Mucosa of rectum (tissue), 2 donors: ENCODE data around the gene CPSF4L.

Source experiments
- H3K27ac ChIP-seq, 2 donors: one replicate each; pipeline ENCODE4 v1.7.0; 2013; ENCODE audit warnings: inconsistent platforms in 2 of 2, low read depth in 2 of 2, low read length in 2 of 2
- H3K27me3 ChIP-seq, 2 donors: one replicate each; pipeline ENCODE4 v1.7.0; 2013; ENCODE audit warnings: low read length in 2 of 2; ENCODE audit not compliant: control insufficient read depth in 2 of 2, insufficient read depth in 2 of 2
- H3K36me3 ChIP-seq, 2 donors: one replicate each; pipeline ENCODE4 v1.7.0; 2013; ENCODE audit warnings: low read length in 2 of 2; ENCODE audit not compliant: control insufficient read depth in 2 of 2, insufficient read depth in 2 of 2
- H3K4me1 ChIP-seq, 2 donors: one replicate each; pipeline ENCODE4 v1.7.0; 2013; ENCODE audit warnings: low read length in 2 of 2, mild to moderate bottlenecking in 1 of 2; ENCODE audit not compliant: control insufficient read depth in 2 of 2, insufficient read depth in 2 of 2
- H3K4me3 ChIP-seq, 2 donors: one replicate each; pipeline ENCODE4 v1.7.0; 2013; ENCODE audit warnings: low read length in 2 of 2
- H3K9ac ChIP-seq, 2 donors: one replicate each; pipeline ENCODE4 v1.7.0; 2013; ENCODE audit warnings: low read length in 2 of 2, low read depth in 1 of 2, mild to moderate bottlenecking in 1 of 2
- H3K9me3 ChIP-seq, 2 donors: one replicate each; pipeline ENCODE4 v1.7.0; 2013; ENCODE audit warnings: low read length in 2 of 2; ENCODE audit not compliant: control insufficient read depth in 2 of 2
- donor health status: healthy.
- donor health status: Normal muscosa, but diverticular disease.

The CPSF4L gene

GRCh38 chr17:73261952-73262675 is 434 bp upstream of the CPSF4L start:
- peak overlapping the region; percentile 79 to 85 for H3K27ac ChIP-seq
- peak overlapping the region; percentile 42 to 48 for H3K4me3 ChIP-seq

GRCh38 chr17:73257516-73257915 is 4.2 kb downstream of the CPSF4L start:
- Histone ChIP-seq H3K27ac (no peak overlapping the region), H3K27me3 (no peaks in the 10 kb centered on the region), H3K9me3 (no peaks in the 10 kb centered on the region), H3K4me3 (no peak overlapping the region), H3K36me3 (no peaks in the 10 kb centered on the region), H3K9ac (no peak overlapping the region), H3K4me1 (peaks cover 10 to 13% of the 10 kb centered on the region in 2 donors)

More at GRCh38 chr17:73261952-73262675, 434 bp upstream of the CPSF4L start:
- Histone ChIP-seq H3K4me1 (peaks cover 16 to 22% of the 10 kb centered on the region in 2 donors), H3K36me3 (no peaks in the 10 kb centered on the region), H3K9ac (peak overlapping the region; percentile 41 to 70), H3K9me3 (no peaks in the 10 kb centered on the region), H3K27me3 (no peaks in the 10 kb centered on the region)

DNA sequence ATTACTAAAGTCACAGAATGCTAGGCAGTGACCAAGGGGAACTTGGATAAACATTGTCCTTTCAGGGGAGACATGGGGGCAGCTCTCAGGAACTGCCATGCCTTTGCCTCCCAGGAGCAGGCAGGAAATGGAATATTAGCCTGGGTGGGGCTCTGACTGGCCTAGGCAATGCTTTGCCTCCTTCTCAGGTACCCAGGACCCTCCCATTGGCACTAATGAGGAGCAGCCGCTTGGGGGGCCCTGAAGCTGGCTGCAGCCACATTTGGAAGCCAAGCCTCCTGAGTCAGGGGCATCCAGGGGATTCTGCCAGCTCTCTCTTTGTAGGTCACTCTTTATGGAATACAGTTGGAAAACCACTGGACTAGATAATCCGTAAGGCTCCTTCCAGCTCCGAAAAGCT is 5.5 kb downstream of the CPSF4L start:
- no peak overlapping the region for H3K27ac ChIP-seq
- no peak overlapping the region for H3K9ac ChIP-seq

DNA sequence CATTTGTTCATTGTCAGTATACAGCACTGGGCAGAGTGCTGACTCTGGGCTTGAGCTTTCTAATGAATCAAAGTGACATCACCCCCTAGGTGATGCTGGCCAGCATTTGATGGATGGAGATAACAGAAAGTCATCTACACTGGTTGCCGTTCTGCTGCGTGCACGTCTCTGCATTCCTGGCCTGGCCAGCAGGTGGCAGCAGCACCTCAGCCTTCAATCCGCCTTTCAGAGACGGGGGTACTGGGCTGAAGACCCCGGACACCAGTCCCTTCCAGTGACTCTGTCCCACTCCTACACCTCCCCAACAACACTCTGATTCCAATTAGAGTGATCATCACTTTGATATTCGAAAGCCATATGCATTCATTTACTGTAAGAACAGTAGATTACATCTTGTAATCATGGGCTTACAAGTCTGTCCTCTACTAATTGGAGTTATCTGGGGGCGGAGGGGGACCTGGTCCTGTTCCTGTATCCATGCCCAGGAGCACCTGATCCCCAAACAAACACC is 6.0 kb downstream of the CPSF4L start:
- Histone ChIP-seq H3K9ac (no peak overlapping the region), H3K27me3 (no peaks in the 10 kb centered on the region), H3K4me3 (no peak overlapping the region), H3K27ac (no peak overlapping the region), H3K9me3 (no peaks in the 10 kb centered on the region), H3K36me3 (no peaks in the 10 kb centered on the region), H3K4me1 (no peaks in the 10 kb centered on the region)

More for the DNA sequence above, 5.5 kb downstream of the CPSF4L start:
- H3K36me3 ChIP-seq, result no peaks in the 10 kb centered on the region
- no peaks in the 10 kb centered on the region for H3K9me3 ChIP-seq
- peaks cover 0 to 5% of the 10 kb centered on the region in 2 donors for H3K4me1 ChIP-seq
- H3K27me3 ChIP-seq, result no peaks in the 10 kb centered on the region
- H3K4me3 ChIP-seq, result no peak overlapping the region

DNA sequence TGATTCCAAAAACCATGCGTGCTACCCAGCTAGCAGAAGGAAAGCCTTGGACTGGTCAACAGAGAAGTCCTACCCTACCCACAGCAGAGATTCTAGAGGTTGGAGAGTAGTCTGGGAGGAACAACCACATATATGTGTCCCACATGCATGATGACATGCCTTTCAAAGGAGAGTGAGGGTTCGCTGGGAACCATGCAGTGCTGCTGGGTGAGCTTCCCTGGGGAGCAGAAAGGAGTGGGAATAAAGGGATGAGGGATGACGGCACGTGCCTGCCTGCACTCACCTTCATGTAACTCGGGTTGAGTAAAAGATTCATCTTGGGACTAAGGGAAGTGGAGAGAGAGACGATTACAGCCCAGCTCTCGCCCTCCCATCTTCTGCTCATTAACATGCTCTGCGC is 9.8 kb downstream of the CPSF4L start:
- Histone ChIP-seq H3K36me3 (peaks cover 9 to 11% of the 10 kb centered on the region in 2 donors), H3K9ac (no peak overlapping the region), H3K27ac (no peak overlapping the region), H3K9me3 (no peaks in the 10 kb centered on the region), H3K4me1 (no peaks in the 10 kb centered on the region), H3K4me3 (no peak overlapping the region), H3K27me3 (no peaks in the 10 kb centered on the region)

GRCh38 chr17:73250851-73251640 is 10.6 kb downstream of the CPSF4L start:
- H3K27ac ChIP-seq, result no peak overlapping the region
- H3K27me3 ChIP-seq, result no peaks in the 10 kb centered on the region
- H3K4me3 ChIP-seq, result no peak overlapping the region
- no peak overlapping the region for H3K9ac ChIP-seq
- no peaks in the 10 kb centered on the region for H3K4me1 ChIP-seq
- H3K36me3 ChIP-seq, result peaks cover 9 to 11% of the 10 kb centered on the region in 2 donors
- no peaks in the 10 kb centered on the region for H3K9me3 ChIP-seq

- Histone ChIP-seq H3K9ac (no peak overlapping the region), H3K36me3 (peaks cover 11% of the 10 kb centered on the region in 2 donors), H3K27me3 (no peaks in the 10 kb centered on the region), H3K4me1 (no peaks in the 10 kb centered on the region), H3K9me3 (no peaks in the 10 kb centered on the region), H3K27ac (no peak overlapping the region), H3K4me3 (no peak overlapping the region)
Observed at GRCh38 chr17:73249700-73250099, 12.0 kb downstream of the CPSF4L start.

- Histone ChIP-seq H3K27ac (no peak overlapping the region), H3K9me3 (no peaks in the 10 kb centered on the region), H3K9ac (no peak overlapping the region), H3K36me3 (peaks cover 15 to 18% of the 10 kb centered on the region in 2 donors), H3K27me3 (no peaks in the 10 kb centered on the region), H3K4me1 (no peaks in the 10 kb centered on the region), H3K4me3 (no peak overlapping the region)
Observed at GRCh38 chr17:73248532-73248931, 13.1 kb downstream of the CPSF4L start.

DNA sequence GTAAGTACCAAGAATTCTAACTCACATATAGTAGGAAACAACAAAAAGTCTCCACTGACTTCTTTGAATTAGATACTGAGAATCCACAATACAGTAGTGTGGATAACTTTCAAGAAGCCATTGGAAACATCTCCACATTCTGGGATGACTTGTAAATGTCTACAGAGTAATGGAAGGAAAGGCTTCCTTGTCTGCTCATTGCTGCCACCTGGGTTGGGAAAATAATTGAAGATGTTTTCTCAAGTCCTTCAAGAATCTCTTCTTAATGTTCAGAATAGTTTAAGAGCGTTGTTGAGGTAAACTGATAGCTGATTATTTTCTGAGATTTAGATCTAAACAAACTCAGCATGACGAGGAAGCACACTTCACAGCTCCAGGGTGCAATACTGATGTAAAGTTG is 14.0 kb downstream of the CPSF4L start:
- Histone ChIP-seq H3K36me3 (peaks cover 17 to 21% of the 10 kb centered on the region in 2 donors), H3K27me3 (no peaks in the 10 kb centered on the region), H3K4me3 (no peak overlapping the region), H3K9me3 (no peaks in the 10 kb centered on the region), H3K27ac (no peak overlapping the region), H3K9ac (no peak overlapping the region), H3K4me1 (no peaks in the 10 kb centered on the region)

DNA sequence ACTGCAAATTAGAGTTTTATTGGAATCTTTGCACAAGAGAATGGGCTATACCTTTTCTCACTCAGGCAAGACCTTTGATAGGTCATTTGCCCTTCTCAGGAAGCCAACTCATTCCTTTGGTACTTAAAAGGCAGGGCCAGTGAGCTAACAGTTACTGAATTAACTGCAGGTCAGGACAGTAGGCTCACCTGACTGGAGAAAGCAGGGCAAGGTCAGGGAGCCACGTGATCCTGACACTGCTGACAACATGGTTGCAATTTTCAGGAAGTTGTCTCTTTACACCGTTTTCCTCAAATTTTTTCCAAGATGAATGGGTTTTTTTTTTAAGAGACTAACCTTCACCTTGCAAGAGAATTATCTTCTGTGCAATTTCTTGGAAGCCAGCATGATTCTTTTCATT is 21.1 kb downstream of the CPSF4L start:
- Histone ChIP-seq H3K36me3 (peaks cover 23 to 31% of the 10 kb centered on the region in 2 donors), H3K4me3 (no peak overlapping the region), H3K9me3 (no peaks in the 10 kb centered on the region), H3K9ac (no peak overlapping the region), H3K27ac (no peak overlapping the region), H3K27me3 (no peaks in the 10 kb centered on the region), H3K4me1 (no peaks in the 10 kb centered on the region)
